Thoracic aorta (tissue), 2 donors: ENCODE results near the gene PAGE2. TPM values are rescaled to one million over a fixed set of nuclear protein-coding genes. Genes with fewer than 3 reads are reported as not detected.
A peak's percentile ranks its signal among the peaks of the same experiment; 100 is the strongest.
"Not testable (repeated sequence)": the region's sequence is repeated elsewhere in the genome, so short reads cannot be mapped to it uniquely, and the experiment has no call there.

Source experiments
- ATAC-seq: fragments of 150-250 bp; one replicate; pipeline ENCODE4 v1.8.0; 2017; ENCODE audit warnings: low read depth; ENCODE audit not compliant: insufficient number of reproducible peaks, low FRiP score
- DNase-seq: peaks from one replicate; pipeline ENCODE4 v3.0.0-alpha.2; 2020; ENCODE audit warnings: low spot score
- H3K27ac ChIP-seq, 2 donors: fragments of 200-600 bp; sonication (generic); 1 replicate in 1 of 2; 2 replicates in 1 of 2; pipeline ENCODE4 v1.5.1; 2016; ENCODE audit warnings: mild to moderate bottlenecking in 2 of 2, moderate library complexity in 2 of 2
- H3K27me3 ChIP-seq: fragments of 200-600 bp; sonication (generic); replicated peaks from 2 replicates; pipeline ENCODE4 v1.6.0; 2016; ENCODE audit warnings: mild to moderate bottlenecking; ENCODE audit not compliant: insufficient read depth
- H3K36me3 ChIP-seq: fragments of 200-600 bp; sonication (generic); one replicate; pipeline ENCODE4 v1.5.1; 2016
- H3K4me1 ChIP-seq, 2 donors: fragments of 200-600 bp; sonication (generic); 1 replicate in 1 of 2; 2 replicates in 1 of 2; pipeline versions ENCODE4 v1.5.1 to v1.6.0; 2016; ENCODE audit warnings: low read depth in 2 of 2, mild to moderate bottlenecking in 1 of 2; ENCODE audit not compliant: control insufficient read depth in 1 of 2
- H3K4me3 ChIP-seq: fragments of 200-600 bp; sonication (generic); 2 replicates; pipeline ENCODE4 v1.5.1; 2016; ENCODE audit warnings: mild to moderate bottlenecking
- H3K9me3 ChIP-seq: fragments of 200-600 bp; sonication (generic); 2 replicates; pipeline ENCODE4 v1.5.1; 2016
- CTCF ChIP-seq: fragments of 200-600 bp; sonication (generic); IDR thresholded peaks from one replicate; pipeline ENCODE4 v1.5.1; 2019; ENCODE audit warnings: antibody characterized with exemption
- total RNA-seq, 2 donors: library from RNA; depleted of rRNA; stranded (reverse); fragments of >200 nt; gene quantifications; one replicate each; pipeline versions ENCODE4 v1.1.0 to v1.2.3, GENCODE V29; 2016

The PAGE2 gene
- total RNA-seq, 2 donors from 2014 or later = not detected

DNA sequence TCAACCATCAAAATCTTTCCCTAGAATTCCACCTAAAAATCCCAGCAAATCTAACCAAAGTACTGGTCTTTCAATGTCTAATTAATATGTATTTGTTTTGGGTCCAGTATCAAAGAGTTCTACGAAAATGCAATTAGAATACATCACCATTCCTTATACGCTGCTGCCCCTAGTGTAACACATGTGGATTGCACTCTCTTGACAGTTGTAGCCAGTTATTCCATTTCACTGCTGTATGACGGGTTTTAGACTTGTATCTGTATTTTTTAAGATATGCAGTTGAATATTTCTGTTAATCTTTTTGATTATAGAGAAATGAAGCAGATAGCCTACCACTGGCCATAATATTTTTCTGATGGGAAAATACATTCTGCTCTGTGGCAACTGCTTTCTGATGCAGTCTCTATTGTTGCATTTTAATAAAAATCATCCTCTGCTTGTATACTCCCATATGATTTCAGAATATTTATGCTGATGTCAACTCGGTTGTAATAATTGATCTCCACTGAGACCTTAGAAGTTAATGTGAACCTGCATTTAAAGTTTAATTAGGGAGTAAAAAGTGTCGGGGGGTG, 31.1 kb upstream of the PAGE2 start:
- Histone ChIP-seq H3K36me3 (no peaks in the 10 kb centered on the region), H3K4me1 (peaks cover 0 to 7% of the 10 kb centered on the region in 2 donors), H3K27ac (no peak overlapping the region), H3K4me3 (peak overlapping the region; percentile 60), H3K27me3 (no peaks in the 10 kb centered on the region), H3K9me3 (no peaks in the 10 kb centered on the region)
- DNase-seq (no peak), ATAC-seq (no peak)
- TF ChIP-seq CTCF = peak; percentile 64

- H3K27me3 ChIP-seq, H3K4me3 ChIP-seq, H3K36me3 ChIP-seq, H3K4me1 ChIP-seq, ATAC-seq, H3K27ac ChIP-seq, H3K9me3 ChIP-seq, DNase-seq: not testable (repeated sequence)
Observed at GRCh38 chrX:55067180-55067579, 21.6 kb upstream of the PAGE2 start.

DNA sequence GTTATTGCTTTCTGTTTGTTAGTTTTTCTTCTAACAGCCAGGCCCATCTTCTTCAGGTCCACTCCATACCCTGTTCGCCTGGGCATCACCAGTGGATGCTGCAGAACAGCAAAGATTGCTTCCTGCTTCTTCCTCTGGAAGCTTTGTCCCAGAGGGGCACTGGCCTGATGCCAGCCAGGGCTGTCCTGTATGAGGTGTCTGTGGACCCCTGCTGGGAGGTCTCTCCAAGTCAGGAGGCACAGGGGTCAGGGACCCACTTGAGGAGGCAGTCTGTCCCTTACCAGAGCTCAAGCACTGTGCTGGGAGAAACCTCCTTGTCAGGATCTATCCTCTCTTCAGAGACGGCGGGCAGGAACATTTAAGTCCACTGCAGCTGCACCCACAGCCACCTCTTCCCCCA, 16.5 kb upstream of the PAGE2 start:
- no peaks in the 10 kb centered on the region for H3K4me1 ChIP-seq
- no peak for DNase-seq
- no peak overlapping the region for H3K4me3 ChIP-seq
- no peaks in the 10 kb centered on the region for H3K36me3 ChIP-seq
- H3K9me3 ChIP-seq = no peaks in the 10 kb centered on the region
- no peak for TF ChIP-seq CTCF
- no peak for ATAC-seq
- no peaks in the 10 kb centered on the region for H3K27me3 ChIP-seq
- no peak overlapping the region for H3K27ac ChIP-seq

DNA sequence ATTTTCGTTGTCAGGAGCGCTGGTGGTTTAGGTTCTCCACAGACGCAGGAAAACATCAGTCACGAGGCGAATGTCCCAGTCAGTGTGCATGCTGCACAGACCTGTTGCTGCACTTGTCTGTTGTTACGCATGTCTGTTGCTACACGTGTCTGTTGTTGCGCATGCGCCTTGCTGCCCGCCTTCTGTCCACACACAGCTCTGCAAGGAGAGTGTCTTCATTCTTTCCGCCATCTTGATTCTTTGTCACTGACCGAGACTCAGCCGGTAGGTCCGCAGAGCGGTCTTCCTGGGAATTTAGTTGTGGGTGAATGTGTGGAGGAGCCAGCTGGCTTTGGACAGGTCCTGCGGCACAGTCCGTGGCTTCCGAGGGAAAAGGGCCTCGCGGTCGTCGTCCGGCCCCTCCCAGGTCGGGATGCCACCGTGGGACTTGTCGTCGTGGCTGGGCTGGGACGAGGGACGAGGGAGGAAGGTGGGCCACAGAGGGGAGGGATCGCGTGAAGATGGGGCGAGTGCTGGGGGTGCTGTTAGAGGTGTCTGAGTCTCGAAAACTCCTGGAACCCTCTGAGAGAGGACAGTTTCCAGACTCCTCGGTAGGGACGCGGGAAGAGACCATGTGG, 13.9 kb upstream of the PAGE2 start, which contains the start of gene PAGE2B:
Gene PAGE2B (plus strand): TSS at position 180 of the 617 bp plus-strand sequence. CDS start 1,012 bp downstream, outside the sequence.
- Histone ChIP-seq H3K36me3 (no peaks in the 10 kb centered on the region), H3K9me3 (no peaks in the 10 kb centered on the region), H3K4me3 (no peak within 1 kb of the TSS), H3K27ac (no peak within 1 kb of the TSS), H3K27me3 (no peaks in the 10 kb centered on the region), H3K4me1 (no peaks in the 10 kb centered on the region)
- ATAC-seq (no peak), DNase-seq (no peak)
- TF ChIP-seq CTCF = no peak

DNA sequence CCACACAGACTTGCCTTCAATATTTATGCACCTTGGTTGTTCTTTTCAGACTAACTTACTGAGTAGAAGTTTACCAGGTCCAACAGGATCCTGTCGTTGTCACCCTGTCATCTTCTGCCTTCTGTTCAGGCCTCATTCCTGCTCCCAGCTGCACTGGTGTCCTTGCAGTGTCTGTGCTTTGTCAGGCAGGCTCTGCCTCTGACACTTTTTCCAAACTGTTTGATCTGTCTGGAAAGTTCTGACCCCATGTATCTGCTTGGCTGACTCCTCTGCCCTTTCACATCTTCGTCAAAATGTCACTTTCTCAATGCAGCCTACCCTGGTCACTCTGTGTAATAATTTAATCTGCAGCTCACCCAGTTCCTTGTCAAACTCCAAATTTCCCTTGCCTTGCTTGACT, 9.9 kb downstream of the PAGE2 start:
- Histone ChIP-seq H3K27ac (no peak overlapping the region), H3K27me3 (no peaks in the 10 kb centered on the region), H3K4me1 (no peaks in the 10 kb centered on the region), H3K9me3 (no peaks in the 10 kb centered on the region), H3K36me3 (no peaks in the 10 kb centered on the region), H3K4me3 (no peak overlapping the region)
- ATAC-seq (no peak), DNase-seq (no peak)
- TF ChIP-seq CTCF = no peak
